SIG-M5 treated with dmso at 0.1 percent for 504 hours (cell line): Measurements from ENCODE around the gene ANKRD40CL.
A peak's percentile ranks its signal among the peaks of the same experiment; 100 is the strongest.
"Not testable (repeated sequence)": the region's sequence is repeated elsewhere in the genome, so short reads cannot be mapped to it uniquely, and the experiment has no call there.

Experiments
- DNase-seq: peaks from one replicate; lab custom pipeline; 2025; ENCODE audit not compliant: unreplicated experiment; lab: John Stamatoyannopoulos, UW

Gene ANKRD40CL, protein sequence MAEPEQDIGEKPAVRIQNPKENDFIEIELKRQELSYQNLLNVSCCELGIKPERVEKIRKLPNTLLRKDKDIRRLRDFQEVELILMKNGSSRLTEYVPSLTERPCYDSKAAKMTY

DNA sequence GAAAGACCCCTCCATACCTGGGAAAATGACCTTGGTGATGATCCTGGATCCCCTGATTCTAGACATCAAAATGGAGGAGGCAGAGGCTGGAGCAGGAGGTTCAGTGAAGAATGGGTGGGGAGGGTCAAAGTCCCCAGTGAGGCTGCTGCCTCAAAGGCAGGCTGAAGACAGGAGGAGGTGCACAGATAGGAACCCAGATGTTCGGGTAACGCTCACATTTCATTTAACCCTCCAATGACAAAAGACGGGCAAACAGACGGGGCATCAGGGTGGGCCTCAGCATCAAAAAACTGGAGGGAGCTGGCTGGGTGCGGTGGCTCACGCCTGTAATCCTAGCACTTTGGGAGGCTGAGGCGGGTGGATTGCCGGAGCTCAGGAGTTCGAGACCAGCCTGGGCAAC lies at the start of gene ANKRD40CL:
ANKRD40CL (minus strand) TSS at position 73 of the 400 bp plus-strand sequence. CDS start 605 bp downstream, outside the sequence.
- DNase-seq: no peak

DNA sequence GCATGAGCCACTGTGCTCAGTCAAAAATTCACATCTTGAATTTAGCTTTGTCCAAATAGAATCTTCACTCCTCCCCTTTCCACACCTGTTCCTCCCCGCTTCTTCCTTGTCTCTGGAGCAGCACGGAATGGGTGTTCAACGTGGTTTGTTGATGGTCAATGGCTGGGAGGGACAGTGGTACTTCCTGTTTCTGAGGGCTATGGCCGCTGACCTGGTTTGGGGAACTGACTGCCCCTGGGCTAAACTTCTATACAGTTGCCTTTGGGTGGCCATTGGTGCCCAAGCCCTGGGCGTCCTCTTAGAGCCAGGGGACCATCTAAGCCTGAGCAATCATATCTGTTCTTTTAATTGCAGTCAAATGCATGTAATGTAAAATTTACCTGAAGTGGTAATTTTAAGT lies 49.0 kb upstream of the ANKRD40CL start:
- no peak for DNase-seq

DNA sequence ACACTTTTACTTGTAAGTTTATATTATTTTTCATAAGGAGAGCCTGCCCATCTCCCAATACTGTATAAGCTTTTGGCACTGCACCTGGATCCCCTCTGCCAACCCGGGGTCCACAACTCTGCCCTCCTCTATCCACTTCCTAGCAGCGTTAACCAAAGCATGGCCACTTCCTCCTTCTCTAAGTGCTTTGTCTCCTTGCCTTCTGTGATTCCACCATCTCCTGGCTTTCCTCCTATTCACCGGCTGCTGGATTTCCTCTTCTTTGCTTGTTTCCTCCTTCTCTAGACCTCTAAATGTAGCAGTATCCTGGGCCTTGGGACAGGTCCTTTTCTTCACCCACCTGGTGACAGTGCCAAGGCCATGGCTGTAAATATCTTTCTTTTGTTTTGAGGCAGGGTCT lies 48.1 kb upstream of the ANKRD40CL start:
- peak; percentile 24 for DNase-seq

DNA sequence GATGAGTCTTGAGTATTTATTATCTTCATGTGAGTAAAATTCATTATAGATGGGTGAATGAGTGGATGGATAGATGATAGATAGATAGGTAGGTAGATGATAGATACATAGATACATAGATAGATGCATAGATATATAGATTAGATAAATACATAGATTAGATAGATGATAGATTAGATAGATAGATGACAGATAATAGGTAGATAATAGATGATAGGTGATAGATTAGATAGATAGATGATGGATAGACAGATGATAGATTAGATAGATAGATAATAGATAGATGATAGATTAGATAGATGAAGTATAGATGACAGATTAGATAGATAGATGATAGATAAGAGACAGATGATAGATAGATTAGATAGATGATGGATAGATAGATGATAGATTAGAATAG lies 46.3 kb upstream of the ANKRD40CL start:
- DNase-seq: no peak

DNA sequence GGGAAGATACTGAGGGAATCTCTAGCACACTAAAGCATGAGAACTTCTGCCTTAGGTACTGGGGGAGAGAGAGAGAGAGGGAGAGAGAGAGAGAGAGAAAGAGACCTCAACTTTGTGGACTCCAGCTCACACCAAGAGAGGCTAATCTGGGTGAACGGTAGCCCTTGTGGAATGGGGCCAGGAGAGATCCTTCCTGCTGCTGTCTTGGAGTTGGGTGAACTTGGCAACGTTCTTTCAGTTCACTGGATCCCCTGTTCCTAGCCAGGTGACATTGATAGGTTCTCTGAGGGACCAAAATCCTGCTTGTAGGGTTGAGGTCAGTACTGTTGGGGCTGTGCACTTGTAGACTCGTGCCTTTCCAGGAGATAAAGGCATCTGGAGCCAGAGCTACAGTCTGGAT lies 41.6 kb upstream of the ANKRD40CL start:
- no peak for DNase-seq

DNA sequence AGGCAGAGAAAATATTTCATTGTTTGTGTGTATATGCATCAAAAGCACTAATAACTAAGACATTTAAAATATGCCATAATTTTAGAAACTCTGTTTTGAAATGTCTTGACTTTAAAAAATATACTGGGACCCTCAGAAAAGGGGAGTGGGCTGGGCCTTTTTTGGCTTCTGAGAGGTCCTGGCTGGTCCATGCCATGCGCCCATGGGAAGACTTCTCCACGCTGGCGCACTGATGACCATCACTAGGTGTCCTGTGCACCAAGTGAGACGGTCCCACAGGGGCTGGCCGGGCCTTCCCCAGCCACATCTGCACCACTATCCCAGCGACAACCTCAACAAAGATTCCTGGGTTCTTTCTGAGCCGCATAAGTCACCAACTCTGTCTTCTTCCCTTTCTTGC lies 41.1 kb upstream of the ANKRD40CL start:
- no peak for DNase-seq

DNA sequence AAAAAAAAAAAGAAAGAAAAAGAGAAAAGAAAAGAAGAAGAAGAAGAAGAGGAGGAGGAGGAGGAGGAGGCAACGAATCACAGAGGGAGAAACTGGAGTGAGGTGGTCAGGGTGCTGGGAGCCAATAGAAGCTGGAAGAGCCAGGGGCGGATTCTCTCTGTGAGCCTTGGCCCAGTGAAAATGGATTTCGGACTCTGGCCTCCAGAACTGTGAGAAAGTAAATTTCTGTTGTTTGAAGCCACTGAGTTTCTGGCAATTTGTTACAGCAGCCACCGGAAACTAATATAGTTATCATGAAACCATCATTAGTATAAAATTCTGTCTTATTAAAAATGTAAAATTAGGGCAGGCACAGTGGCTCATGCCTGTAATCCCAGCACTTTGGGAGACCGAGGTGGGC lies 40.4 kb upstream of the ANKRD40CL start:
- DNase-seq: no peak

DNA sequence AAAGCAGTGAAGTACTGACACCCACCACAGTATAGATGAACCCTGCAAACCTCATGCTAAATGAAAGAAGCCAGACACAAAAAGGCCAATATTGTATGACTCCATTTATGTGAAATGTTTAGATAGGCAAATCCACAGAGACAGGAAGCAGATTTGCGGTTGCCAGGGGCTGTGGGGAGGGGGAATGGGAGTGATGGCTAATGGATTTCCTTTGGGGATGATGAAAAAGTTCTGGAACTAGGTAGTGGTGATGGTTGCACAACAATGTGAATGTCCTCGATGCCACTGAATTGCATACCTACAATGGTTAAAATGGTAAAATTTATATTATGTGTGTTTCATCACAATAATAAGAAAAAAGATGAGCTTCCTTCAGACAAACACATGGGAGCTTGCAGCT lies 39.7 kb upstream of the ANKRD40CL start:
- DNase-seq: no peak

DNA sequence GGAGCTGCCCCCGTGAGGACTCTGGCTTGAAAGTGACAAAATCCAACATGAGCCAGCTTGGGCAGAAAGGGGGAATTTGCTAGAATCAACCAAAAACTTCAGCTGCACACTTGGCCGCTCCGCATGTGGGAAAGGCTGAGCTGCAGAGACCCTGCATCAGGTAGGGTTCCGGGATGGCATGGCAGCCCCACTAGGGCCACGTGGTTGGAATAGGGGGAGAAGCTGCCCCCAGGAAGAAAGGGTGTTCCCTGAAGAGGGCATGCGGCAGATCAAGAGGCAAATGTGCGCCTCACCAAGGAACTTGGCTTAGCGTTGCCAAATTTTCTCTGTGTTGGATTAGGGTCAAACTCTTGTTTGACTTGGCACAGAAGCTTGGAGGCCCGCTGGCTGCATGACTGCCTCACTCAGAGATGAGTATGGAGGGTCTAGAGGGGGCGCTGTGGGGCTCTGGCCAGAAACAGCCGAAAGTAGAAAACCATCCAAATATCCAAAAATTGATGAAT lies 38.9 kb upstream of the ANKRD40CL start:
- DNase-seq: no peak

DNA sequence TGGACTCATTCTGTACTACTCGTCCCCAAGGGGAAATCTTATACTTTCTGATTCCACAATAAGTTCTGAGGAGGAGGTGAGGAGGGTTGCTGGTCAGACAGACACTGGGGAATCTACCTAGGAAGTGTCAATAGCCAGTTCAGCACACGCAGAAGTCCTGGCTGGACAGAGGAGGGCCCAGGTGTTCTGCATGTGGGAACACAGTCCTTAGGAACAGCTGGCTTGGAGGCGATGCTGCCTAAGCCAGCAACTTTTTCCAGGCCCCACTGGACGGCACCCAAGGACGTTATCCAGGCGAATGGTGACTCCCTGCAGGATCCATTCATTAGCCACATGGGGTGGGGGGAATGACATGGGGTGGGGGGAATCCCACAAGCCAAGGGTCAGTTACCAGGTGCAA lies 38.2 kb upstream of the ANKRD40CL start:
- DNase-seq: no peak

DNA sequence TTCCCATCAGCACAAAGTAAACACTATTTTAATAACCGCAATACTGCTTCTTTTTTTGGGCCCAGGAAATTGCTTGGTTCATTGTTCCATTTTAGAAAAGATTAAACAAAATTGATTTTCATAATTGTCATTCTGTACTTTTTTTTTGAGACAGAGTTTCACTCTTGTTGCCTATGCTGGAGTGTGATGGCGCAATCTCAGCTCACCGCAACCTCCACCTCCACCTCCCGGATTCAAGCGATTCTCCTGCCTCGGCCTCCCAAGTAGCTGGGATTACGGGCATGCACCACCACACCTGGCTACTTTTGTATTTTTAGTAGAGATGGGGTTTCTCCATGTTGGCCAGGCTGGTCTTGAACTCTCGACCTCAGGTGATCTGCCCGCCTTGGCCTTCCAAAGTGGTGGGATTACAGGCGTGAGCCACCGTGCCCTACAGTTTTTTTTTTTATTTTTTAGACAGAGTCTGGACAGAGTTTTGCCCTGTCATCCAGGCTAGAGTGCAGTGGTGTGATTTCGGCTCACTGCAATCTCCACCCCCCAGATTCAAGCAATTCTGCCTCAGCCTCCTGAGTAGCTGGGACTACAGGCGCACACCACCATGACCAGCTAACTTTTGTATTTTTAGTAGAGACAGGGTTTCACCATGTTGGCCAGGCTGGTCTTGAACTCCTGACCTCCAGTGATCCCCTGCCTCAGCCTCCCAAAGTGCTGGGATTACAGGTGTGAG lies 37.6 kb upstream of the ANKRD40CL start:
- DNase-seq: not testable (repeated sequence)

DNA sequence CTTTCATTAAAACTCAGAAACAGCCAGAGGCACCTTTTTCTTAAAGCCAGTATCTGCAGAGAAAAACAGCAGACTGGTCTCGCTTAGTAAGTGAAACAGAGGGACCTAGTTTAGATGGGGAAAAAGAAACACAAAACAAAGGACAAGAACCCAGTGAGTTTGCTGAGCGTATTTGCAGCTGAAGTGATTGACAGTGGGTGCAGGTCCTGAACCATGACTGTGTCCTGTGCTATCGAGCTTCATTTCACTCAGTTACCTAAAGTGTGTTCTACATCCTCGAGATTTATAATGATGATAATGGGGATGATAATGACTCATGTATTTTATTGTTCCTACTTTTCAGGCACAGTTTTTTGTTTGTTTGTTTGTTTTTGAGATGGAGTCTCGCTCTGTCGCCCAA lies 36.4 kb upstream of the ANKRD40CL start:
- DNase-seq: no peak

DNA sequence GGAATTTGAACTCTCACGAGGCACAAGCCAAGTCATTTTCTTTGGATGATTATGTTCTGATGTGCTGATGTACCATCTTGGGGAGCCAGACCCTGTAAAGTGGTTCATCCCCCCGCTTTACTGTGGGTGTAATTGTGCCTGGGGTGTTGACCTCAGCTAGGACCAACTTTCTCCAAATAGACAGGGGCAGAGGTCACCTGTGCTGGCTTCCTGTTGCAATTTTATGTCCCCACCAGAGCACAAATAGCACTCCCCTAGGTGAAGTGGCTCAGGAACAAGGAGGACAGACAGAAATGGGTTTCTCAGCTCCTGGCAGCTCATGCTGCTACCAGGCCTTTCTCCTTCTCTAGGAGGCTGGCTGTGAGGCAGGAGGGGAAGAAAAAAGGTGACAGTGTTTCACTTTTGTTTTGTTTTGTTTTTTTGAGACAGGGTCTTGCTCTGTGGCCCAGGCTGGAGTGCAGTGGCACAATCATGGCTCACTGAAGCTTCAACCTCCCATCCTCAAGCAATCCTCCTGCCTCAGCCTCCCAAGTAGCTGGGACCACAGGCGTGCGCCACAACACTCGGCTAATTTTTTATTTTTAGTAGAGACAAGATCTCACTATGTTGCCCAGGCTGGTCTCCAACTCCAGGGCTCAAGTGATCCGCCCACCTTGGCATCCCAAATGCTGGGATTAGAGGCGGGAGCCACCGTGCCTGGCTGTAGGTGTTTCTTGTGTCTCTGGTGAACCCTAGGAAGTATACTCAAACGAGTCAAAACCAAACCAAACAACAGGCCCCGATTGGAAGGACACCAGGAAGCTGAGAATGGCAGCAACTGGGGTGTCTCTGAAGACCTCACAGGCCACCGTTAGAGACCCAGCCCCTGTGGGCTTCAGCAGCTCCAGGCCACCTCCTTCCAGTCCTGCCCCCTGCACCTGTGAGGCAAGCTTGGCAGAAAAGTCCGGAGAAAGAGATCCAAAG lies 35.6 kb upstream of the ANKRD40CL start:
- no peak for DNase-seq

DNA sequence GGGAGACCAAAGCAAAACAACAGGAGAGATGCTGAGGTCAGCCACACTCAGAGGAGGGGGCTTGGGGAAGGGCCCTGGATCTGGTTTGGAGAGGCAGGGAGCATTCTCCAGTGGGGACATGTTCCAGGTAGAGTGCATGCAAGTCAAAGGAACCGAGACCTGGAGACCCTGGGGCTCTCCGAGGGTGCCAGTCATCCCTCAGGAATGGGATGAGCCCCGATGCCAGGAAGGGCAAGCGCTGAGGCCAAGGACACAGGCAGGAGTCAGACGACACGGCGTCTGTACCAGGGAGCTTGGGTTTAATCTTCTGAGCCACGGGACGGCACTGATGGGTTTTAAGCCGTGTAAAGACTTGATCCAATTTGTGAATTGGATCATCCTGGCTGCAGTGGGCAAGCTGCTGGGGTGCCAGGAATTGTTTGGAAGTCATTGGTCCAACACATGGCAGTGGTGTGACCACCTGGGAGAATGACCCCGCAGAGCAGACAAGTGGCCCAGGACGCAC lies 32.9 kb upstream of the ANKRD40CL start:
- DNase-seq: no peak

DNA sequence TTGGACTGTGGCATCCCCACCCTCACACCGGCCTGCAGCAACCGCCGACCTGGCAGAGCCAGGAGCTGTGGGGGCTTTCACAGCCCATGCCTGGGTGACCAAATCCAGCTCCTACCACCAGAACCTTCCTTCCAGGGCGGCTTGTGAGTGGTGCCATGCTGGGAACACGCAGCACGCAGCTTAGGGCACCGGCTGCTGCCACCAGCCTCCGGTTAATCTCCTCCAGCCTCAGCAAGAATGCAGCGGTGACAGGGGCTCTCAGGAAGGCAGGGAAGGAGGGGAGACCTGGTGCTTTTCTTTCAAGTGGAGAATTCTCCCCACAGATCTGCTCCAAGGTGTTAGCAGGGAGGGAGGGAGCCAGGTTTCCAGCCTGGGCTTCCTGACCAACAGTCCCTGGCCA lies 32.3 kb upstream of the ANKRD40CL start:
- no peak for DNase-seq

DNA sequence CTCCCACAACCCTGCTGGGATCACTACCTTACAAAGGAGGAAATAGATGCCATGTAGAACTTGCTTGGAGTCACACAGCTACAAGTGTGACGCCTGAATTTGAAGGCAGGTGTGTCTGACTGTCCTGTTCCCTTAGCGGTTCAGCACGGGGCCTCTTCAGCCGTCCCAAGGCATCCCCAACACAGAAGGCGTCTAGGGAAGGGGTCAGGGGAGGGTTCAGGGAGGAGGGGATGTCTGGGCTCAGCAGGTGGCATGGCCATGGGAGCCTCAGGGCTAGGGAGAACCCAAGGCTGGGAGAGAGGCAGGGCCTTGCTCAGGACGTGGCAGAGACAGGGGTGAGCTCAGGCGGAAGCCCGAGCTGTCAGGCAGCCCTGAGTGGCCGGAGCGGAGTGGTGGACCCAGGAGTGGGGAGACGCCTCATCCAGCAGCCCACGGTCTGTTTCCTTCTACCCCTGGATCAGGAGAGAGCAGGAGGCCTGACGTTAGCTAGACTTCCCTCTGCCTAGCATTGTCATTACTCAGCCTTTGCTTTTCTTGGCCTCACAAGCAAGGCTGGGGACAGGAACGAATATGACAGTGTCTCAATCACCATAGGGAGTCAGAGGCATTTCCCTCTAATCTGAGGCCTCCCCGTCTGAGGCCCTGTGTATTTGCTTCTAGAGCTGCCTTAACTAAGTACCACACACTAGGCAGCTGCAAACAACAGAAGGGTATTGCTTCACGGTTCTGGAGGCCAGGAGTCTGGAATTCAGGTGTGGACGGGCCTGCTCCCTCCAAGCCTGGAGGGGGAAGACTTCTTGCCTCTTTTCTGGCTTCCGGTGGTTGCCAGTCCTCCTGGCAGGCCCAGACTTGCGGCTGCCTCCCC lies 31.3 kb upstream of the ANKRD40CL start:
- no peak for DNase-seq

DNA sequence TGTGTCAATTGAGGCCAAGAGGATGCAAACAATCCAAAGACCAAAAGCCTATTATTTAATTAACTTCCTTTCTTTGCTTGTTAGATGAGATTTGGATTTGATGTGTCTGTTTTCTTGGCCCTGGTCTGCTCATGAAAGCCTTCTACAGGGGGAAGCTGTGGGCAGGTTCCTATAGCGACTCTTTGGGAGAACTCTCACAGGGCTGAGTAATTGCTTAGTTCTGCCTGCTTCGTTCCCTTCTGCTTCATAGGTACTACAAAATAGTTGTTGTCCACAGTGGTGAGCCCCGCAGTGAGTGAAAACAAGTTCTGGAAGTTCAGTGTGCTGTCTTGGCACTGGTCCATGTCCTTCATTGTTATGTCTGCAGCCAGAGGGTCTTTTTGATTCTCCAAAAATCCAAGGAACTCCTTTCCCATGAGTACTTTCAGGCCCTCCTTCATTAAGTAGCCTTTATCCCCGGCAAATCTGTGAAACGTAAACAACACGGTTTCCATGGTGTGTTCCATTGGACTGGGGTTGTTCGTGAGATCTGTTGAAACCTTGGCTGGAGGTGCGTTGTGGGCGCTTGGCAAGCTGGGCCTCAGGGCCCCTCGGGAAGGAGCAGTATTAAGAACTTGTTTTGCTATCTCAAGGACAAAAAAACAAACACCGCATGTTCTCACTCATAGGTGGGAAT lies 30.0 kb upstream of the ANKRD40CL start:
- no peak for DNase-seq

DNA sequence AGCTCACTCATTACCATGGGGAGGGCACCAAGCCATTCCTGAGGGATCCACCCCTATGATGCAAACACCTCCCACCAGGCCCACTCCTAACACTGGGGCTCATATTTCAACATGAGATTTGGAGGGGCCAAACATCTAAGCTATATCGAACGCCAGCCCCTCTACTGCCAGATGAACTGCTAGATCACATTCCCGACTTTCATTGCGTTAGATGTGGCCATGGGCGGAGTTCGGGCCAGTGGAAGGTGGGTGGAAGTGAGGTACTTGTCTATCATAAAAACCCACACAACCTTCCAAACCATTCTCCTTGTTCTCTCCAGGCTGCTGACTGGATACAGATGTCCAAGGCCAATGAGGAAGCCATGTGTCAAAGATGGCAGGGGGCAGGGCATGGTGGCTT lies 27.0 kb upstream of the ANKRD40CL start:
- DNase-seq: no peak

DNA sequence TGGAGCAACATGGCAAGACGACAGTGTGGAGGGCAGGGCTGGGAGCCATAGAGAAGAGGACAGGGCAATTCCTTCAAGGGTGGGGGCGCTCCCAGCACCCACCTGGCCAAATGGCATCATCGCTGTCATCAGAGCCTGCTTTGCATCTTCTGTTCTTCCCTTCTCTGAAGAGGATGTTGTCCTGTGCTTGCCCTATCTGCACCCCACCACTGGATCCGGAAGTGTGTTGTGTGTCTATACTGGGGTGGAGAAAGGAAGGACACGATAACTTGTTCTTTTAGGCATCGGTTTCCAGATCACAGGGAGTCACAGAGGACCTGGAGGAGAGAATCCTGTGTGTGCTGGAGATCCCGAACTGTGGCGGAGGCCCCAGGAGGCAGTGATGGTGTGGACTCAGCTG lies 25.7 kb upstream of the ANKRD40CL start:
- DNase-seq: no peak

DNA sequence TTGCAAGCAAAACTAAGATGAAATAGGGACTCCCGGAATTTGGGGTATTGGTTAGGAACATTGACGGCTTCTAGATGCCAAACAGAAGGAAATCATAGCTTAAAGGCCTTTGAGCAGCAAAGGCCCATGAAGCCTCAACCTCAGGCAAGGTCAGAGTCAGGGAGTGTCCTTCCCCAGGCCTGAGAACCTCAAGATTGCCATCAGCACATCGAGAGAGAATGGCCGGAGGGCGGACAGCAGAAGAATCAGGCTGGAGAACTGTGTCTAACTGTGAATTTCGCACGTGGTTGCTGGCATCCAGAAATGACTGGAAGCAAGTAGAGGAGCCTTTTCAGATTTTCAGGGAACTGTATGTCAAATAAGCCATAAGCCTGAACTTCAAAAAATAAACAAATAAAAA lies 24.8 kb upstream of the ANKRD40CL start:
- no peak for DNase-seq
